A549 treated with DMSO at 1 μM for 4 hours (cell line): ENCODE measurements around the gene CA11. TPM values are rescaled to one million over a fixed set of nuclear protein-coding genes. Genes with fewer than 3 reads are reported as not detected.

ENCODE experiments used
- total RNA-seq: library from RNA; stranded (reverse); fragments of 200-300 nt; extraction: Qiagen RNA extraction; gene quantifications from 5 replicates; pipeline ENCODE4 v1.2.3, GENCODE V29; 2022; ENCODE audit warnings: low read depth

CA11 gene
- total RNA-seq: 8.5 to 11.3 TPM (median 9.8 TPM) in 5 replicates

DNA sequence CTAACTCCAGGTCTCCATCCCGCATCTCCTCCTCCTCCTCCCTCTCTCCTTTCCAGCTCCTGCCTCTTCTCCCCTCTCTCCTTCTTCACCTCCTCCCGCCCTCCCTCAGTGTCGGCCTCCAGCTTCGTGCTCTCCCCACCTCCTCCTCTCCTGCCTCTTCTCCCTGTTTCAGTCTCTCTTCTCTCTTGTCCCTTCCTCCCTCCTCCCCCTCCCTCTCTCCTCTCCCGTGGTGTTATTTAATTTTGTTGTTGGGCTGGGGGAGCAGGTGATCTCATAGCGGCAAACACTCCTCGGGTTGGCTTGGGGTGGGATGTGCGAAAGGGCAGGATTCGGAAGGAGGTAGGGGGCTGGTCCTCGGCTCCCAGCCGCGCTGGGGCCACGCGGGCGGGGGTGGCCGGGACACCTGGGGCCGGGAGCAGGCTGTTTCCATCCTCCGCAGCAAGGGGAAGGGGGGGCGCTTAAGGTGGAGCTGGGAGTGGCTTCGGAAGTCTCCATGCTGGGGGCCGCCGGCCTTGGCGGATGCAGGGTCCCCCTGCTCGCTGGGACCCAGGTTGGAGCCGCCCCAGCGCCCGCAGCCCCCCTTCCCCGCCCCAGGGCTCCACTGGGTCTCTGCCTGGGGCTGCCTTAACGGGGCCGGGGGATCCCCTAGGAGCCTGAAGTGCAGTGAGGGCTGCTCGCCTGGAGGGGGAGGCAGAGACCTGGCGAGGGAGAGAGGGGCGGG, at the start of gene CA11:
TSS of gene CA11 (minus strand) at position 187 of the 721 bp plus-strand sequence. CDS start 555 bp downstream, outside the sequence.

GRCh38 chr19:48672994-48673393, 27.0 kb upstream of the CA11 start, which contains the start of gene NTN5:
Gene NTN5, minus strand, starts transcription at chr19:48673017. Its CDS starts 2,031 bp downstream, at chr19:48670986.

GRCh38 chr19:48636859-48637448, 9.0 kb downstream of the CA11 start, which contains the start of gene DBP:
Gene DBP, minus strand, starts transcription at chr19:48637379. Its CDS starts 385 bp downstream, at chr19:48636994.

GRCh38 chr19:48618916-48619691, 26.9 kb downstream of the CA11 start, which contains the start of the genes RPL18 and SPHK2:
Gene RPL18, minus strand, starts transcription at chr19:48619178. Its CDS starts 35 bp downstream, at chr19:48619143.
Gene SPHK2, plus strand, starts transcription at chr19:48619506. Its CDS starts 1,009 bp downstream, at chr19:48620515.

DNA sequence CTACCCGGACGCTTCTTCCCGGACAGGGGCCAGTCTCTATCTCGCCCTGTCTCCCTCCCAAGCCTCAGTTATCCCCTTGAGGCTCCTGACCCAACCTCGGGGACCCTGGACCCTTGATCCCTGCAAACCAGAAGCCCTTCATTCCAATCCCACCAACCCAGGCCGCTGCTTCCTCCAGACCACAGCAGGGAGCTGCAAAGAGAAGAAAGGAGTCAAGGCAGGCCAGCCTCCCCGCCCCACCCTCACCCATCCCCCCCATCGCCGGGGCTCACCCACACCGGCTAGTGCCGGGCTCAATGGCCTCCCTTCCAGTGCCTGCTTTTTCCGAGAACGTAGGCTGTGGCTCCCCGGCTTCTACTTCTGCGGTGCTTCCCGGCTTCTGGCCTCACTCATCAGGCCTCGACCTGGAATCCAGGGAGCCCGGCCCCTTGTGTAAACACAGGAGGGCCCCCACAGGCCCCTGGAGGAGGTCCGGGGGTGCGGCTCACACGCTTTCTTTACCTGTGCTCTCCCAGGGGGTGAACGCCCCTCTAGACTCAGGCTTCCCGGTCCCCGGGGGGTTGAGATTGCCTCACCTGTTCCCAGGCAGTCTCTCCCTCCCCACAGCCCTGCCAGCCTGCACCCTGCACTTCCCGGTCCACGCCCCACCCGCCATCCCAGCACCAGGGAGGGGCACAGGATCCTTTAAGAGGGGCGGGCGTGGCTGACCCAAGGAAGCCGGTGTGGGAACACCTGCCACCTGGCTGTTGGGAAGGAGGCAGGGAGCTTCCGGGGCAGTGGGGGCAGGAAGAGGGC, 31.4 kb downstream of the CA11 start, which contains the start of gene FAM83E:
TSS of gene FAM83E (minus strand) at position 641 of the 795 bp plus-strand sequence. CDS start 1,704 bp downstream, outside the sequence.

GRCh38 chr19:48606463-48607358, 39.3 kb downstream of the CA11 start, which contains the start of gene SPACA4:
Gene SPACA4, plus strand, starts transcription at chr19:48606742. Its CDS starts 237 bp downstream, at chr19:48606979.

Other genes with a start within 250 kb of the CA11 start
- gene GRWD1, start 200.2 kb downstream of the CA11 start, total RNA-seq: 103 to 135 TPM (median 120 TPM) in 5 replicates
- gene KCNJ14, start 190.6 kb downstream of the CA11 start, total RNA-seq: 1.1 to 2.5 TPM (median 1.5 TPM) in 5 replicates
- gene CYTH2, start 176.8 kb downstream of the CA11 start, total RNA-seq: 52.6 to 56.4 TPM (median 53.6 TPM) in 5 replicates
- gene LMTK3, start 134.4 kb downstream of the CA11 start, total RNA-seq: 2.4 to 4.8 TPM (median 3.8 TPM) in 5 replicates
- gene SULT2B1, start 94.0 kb downstream of the CA11 start, total RNA-seq: 14.7 to 18.6 TPM (median 15.6 TPM) in 5 replicates
- 0.11 TPM in 1 of 5 replicates, not detected in the others for gene SPACA4, start 39.4 kb downstream of the CA11 start, total RNA-seq
- 0.14 to 0.40 TPM (median 0.22 TPM) in 4 of 5 replicates, not detected in the other for gene FAM83E, start 31.1 kb downstream of the CA11 start, total RNA-seq
- 2,901 to 3,964 TPM (median 3,248 TPM) in 5 replicates for gene RPL18, start 27.0 kb downstream of the CA11 start, total RNA-seq
- 11.8 to 18.9 TPM (median 14.1 TPM) in 5 replicates for gene SPHK2, start 26.7 kb downstream of the CA11 start, total RNA-seq
- gene DBP, start 8.8 kb downstream of the CA11 start, total RNA-seq: 1.5 to 2.6 TPM (median 2.2 TPM) in 5 replicates
- 0.14 to 0.26 TPM (median 0.17 TPM) in 4 of 5 replicates, not detected in the other for gene NTN5, start 26.8 kb upstream of the CA11 start, total RNA-seq
- gene FUT2, start 49.8 kb upstream of the CA11 start, total RNA-seq: not detected in 5 replicates
- gene MAMSTR, start 73.5 kb upstream of the CA11 start, total RNA-seq: 0.28 to 0.51 TPM (median 0.48 TPM) in 5 replicates
- gene RASIP1, start 94.4 kb upstream of the CA11 start, total RNA-seq: 0.19 to 0.53 TPM (median 0.41 TPM) in 5 replicates
- not detected in 5 replicates for gene IZUMO1, start 100.7 kb upstream of the CA11 start, total RNA-seq
- 0.06 to 0.09 TPM (median 0.08 TPM) in 5 replicates for gene FUT1, start 106.5 kb upstream of the CA11 start, total RNA-seq
- gene FGF21, start 109.3 kb upstream of the CA11 start, total RNA-seq: not detected in 5 replicates
- 52.3 to 64.8 TPM (median 56.8 TPM) in 5 replicates for gene BCAT2, start 164.8 kb upstream of the CA11 start, total RNA-seq
- gene HSD17B14, start 190.3 kb upstream of the CA11 start, total RNA-seq: 12.2 to 15.1 TPM (median 14.1 TPM) in 5 replicates
- 1.7 to 2.7 TPM (median 1.9 TPM) in 5 replicates for gene PLEKHA4, start 222.4 kb upstream of the CA11 start, total RNA-seq
- 91.5 to 154 TPM (median 107 TPM) in 5 replicates for gene PPP1R15A, start 226.2 kb upstream of the CA11 start, total RNA-seq